ENCODE measurements around the gene CACNA1B.
"Not testable (repeated sequence)": the region's sequence is repeated elsewhere in the genome, so short reads cannot be mapped to it uniquely, and the experiment has no call there.

CACNA1B gene

GRCh38 chr9:138112791-138113600 is 235.4 kb downstream of the CACNA1B start:
- no peak for DNase-seq (ENCODE audit: extremely low read depth, low read depth)
- H3K4me3 ChIP-seq (replicated peaks; ENCODE audit: low read depth, low read length): no peak overlapping the region
- TF ChIP-seq CTCF (IDR thresholded peaks at IDR 0.05; ENCODE audit: low read depth, low read length, missing control alignments): no peak

- H3K4me3 ChIP-seq (replicated peaks; ENCODE audit: low read depth, low read length); DNase-seq (ENCODE audit: extremely low read depth, low read depth): not testable (repeated sequence)
These were observed 236.2 kb downstream of the CACNA1B start for GRCh38 chr9:138113701-138114325.

DNA sequence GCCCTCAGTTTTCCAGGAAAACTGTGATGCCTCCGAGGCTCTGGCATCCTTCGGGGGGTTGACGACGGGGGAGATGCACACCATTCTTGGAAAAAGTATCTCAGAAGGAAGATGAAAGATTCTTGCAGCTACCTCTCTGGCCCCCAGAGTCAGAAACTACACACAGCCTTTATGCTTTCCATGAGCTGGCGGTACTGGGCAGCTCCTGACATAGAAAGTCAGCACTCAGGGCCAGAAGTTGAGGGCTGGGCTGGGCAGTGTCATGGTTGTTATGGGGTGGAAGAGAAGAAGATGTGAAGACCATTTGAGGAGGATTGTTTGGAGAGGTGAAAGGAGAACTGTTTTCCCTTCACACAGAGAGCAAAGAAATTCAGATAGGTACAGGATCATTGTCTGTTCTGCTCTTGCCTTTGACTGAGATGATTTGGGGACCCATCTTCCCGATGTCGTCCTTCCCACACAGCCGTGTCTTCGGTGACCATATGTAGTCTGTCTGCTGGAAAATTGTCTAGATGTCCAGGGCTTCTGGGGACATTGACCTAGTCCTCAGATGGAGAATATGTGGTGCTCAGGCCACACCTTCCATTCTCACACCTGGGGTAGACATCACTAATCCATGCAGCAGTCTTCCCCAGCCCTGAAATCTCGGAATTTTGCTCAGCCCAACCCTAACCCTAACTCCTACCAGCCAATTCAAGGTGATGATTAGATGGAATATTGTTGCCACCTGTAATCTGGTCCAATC is 237.1 kb downstream of the CACNA1B start:
- no peak for TF ChIP-seq CTCF (IDR thresholded peaks at IDR 0.05; ENCODE audit: low read depth, low read length, missing control alignments)
- H3K4me3 ChIP-seq (replicated peaks; ENCODE audit: low read depth, low read length): no peak overlapping the region
- no peak for DNase-seq (ENCODE audit: extremely low read depth, low read depth)

- H3K4me3 ChIP-seq (replicated peaks; ENCODE audit: low read depth, low read length): no peak overlapping the region
- no peak for DNase-seq (ENCODE audit: extremely low read depth, low read depth)
- TF ChIP-seq CTCF (IDR thresholded peaks at IDR 0.05; ENCODE audit: low read depth, low read length, missing control alignments): no peak
These were observed 237.9 kb downstream of the CACNA1B start for GRCh38 chr9:138115506-138115905.

- no peak overlapping the region for H3K4me3 ChIP-seq (replicated peaks; ENCODE audit: low read depth, low read length)
- no peak for TF ChIP-seq CTCF (IDR thresholded peaks at IDR 0.05; ENCODE audit: low read depth, low read length, missing control alignments)
- no peak for DNase-seq (ENCODE audit: extremely low read depth, low read depth)
These were observed 238.9 kb downstream of the CACNA1B start for GRCh38 chr9:138116521-138116920.

GRCh38 chr9:138117101-138117750 is 239.6 kb downstream of the CACNA1B start:
- DNase-seq (ENCODE audit: extremely low read depth, low read depth): no peak
- H3K4me3 ChIP-seq (replicated peaks; ENCODE audit: low read depth, low read length): no peak overlapping the region
- no peak for TF ChIP-seq CTCF (IDR thresholded peaks at IDR 0.05; ENCODE audit: low read depth, low read length, missing control alignments)
